Astrocyte (in vitro differentiated cells and primary cell): Measurements from ENCODE around the gene KCNG4. TPM values are rescaled to one million over a fixed set of nuclear protein-coding genes. Genes with fewer than 3 reads are reported as not detected.

Experiments used
- DNase-seq: peaks from one replicate; pipeline ENCODE4 v3.0.0-alpha.2; 2010; ENCODE audit warnings: low read depth
- FAIRE-seq: peaks from 2 replicates; lab custom pipeline; 2011; peaks lifted over from hg19 to GRCh38; lab: Jason Lieb, UNC
- H2AFZ ChIP-seq: 2 replicates; pipeline ENCODE4 v1.6.0; 2012; ENCODE audit warnings: low read depth, low read length, inconsistent platforms
- H3K27ac ChIP-seq: 2 replicates; pipeline ENCODE4 v1.5.1; 2011; ENCODE audit warnings: low read depth, low read length, inconsistent platforms
- H3K27me3 ChIP-seq: 2 replicates; pipeline ENCODE4 v1.6.0; 2011; ENCODE audit warnings: low read length, inconsistent platforms; ENCODE audit not compliant: insufficient read depth
- H3K36me3 ChIP-seq: 2 replicates; pipeline ENCODE4 v1.5.1; 2011; ENCODE audit warnings: low read length, inconsistent platforms; ENCODE audit not compliant: insufficient read depth
- H3K4me1 ChIP-seq: 2 replicates; pipeline ENCODE4 v1.5.1; 2011; ENCODE audit warnings: low read length, inconsistent platforms; ENCODE audit not compliant: insufficient read depth
- H3K4me2 ChIP-seq: 2 replicates; pipeline ENCODE4 v1.6.0; 2012; ENCODE audit warnings: low read length, inconsistent platforms
- H3K4me3 ChIP-seq: 2 replicates; pipeline ENCODE4 v1.5.1; 2011; ENCODE audit warnings: low read depth, mild to moderate bottlenecking, low read length, inconsistent platforms; ENCODE audit not compliant: insufficient read depth
- H3K79me2 ChIP-seq: 2 replicates; pipeline ENCODE4 v1.6.0; 2012; ENCODE audit warnings: mild to moderate bottlenecking, low read length, inconsistent platforms; ENCODE audit not compliant: insufficient read depth
- H3K9ac ChIP-seq: 2 replicates; pipeline ENCODE4 v1.6.0; 2012; ENCODE audit warnings: mild to moderate bottlenecking, low read length, inconsistent platforms
- H3K9me3 ChIP-seq: 2 replicates; pipeline ENCODE4 v1.5.1; 2012; ENCODE audit warnings: low read depth, mild to moderate bottlenecking, low read length, inconsistent platforms; ENCODE audit not compliant: insufficient read depth
- H4K20me1 ChIP-seq: 2 replicates; pipeline ENCODE4 v1.6.0; 2012; ENCODE audit warnings: low read length, inconsistent platforms; ENCODE audit not compliant: insufficient read depth
- H3K27ac Mint-ChIP-seq: one replicate; pipeline ENCODE4 v1.8.0; 2021; ENCODE audit warnings: mild to moderate bottlenecking, mixed read lengths; ENCODE audit not compliant: unreplicated experiment
- H3K27me3 Mint-ChIP-seq: one replicate; pipeline ENCODE4 v1.8.0; 2021; ENCODE audit warnings: low read depth, mixed read lengths; ENCODE audit not compliant: unreplicated experiment
- H3K36me3 Mint-ChIP-seq: one replicate; pipeline ENCODE4 v1.8.0; 2021; ENCODE audit warnings: low read depth, mixed read lengths; ENCODE audit not compliant: unreplicated experiment
- H3K4me1 Mint-ChIP-seq: one replicate; pipeline ENCODE4 v1.8.0; 2021; ENCODE audit warnings: low read depth, mixed read lengths; ENCODE audit not compliant: unreplicated experiment
- H3K4me3 Mint-ChIP-seq: one replicate; pipeline ENCODE4 v1.8.0; 2021; ENCODE audit warnings: mild to moderate bottlenecking, moderate library complexity, mixed read lengths; ENCODE audit not compliant: unreplicated experiment
- H3K9me3 Mint-ChIP-seq: one replicate; pipeline ENCODE4 v1.8.0; 2021; ENCODE audit warnings: mild to moderate bottlenecking, mixed read lengths; ENCODE audit not compliant: unreplicated experiment
- CTCF ChIP-seq: IDR thresholded peaks from 2 replicates; pipeline ENCODE4 v1.5.1; 2011; ENCODE audit warnings: low read depth, mild to moderate bottlenecking, inconsistent platforms, low read length, moderate library complexity; ENCODE audit not compliant: insufficient read depth
- EZH2 ChIP-seq: IDR thresholded peaks from 2 replicates; pipeline ENCODE4 v1.6.1; 2012; ENCODE audit warnings: mild to moderate bottlenecking, low read length, inconsistent platforms; ENCODE audit not compliant: insufficient read depth
- total RNA-seq: library from RNA; stranded (reverse); gene quantifications from 2 replicates; pipeline ENCODE4 v1.2.1, GENCODE V29; 2021

Gene KCNG4
- total RNA-seq, 1 donor from 2014 or later = not detected

- FAIRE-seq (no peak), DNase-seq (no peak)
- Mint-ChIP-seq H3K9me3 (no peaks in the 10 kb centered on the region), H3K27me3 (no peaks in the 10 kb centered on the region), H3K4me3 (no peak overlapping the region), H3K4me1 (peaks cover 34% of the 10 kb centered on the region), H3K27ac (no peak overlapping the region), H3K36me3 (peaks cover 1% of the 10 kb centered on the region)
- H3K4me1 ChIP-seq = peaks cover 18% of the 10 kb centered on the region
- no peaks in the 10 kb centered on the region for H3K36me3 ChIP-seq
- no peak for TF ChIP-seq CTCF
- TF ChIP-seq EZH2 = no peak
- H2AFZ ChIP-seq = no peak overlapping the region
- no peak overlapping the region for H3K27ac ChIP-seq
- H3K9me3 ChIP-seq = no peaks in the 10 kb centered on the region
- peak overlapping the region; percentile 31 for H3K9ac ChIP-seq
- no peak overlapping the region for H3K4me3 ChIP-seq
- peak overlapping the region; percentile 71 for H3K4me2 ChIP-seq
- no peaks in the 10 kb centered on the region for H3K79me2 ChIP-seq
- H3K27me3 ChIP-seq = no peaks in the 10 kb centered on the region
- peaks cover 25% of the 10 kb centered on the region for H4K20me1 ChIP-seq
These were observed 63.4 kb downstream of the KCNG4 start for GRCh38 chr16:84176192-84177053.

GRCh38 chr16:84175350-84176081 lies 64.3 kb downstream of the KCNG4 start:
- H3K27ac ChIP-seq = no peak overlapping the region
- peak overlapping the region; percentile 27 for H3K4me3 Mint-ChIP-seq
- peak; percentile 18 for DNase-seq

More at GRCh38 chr16:84175350-84176081, 64.3 kb downstream of the KCNG4 start:
- Histone ChIP-seq H3K27me3 (no peaks in the 10 kb centered on the region), H2AFZ (no peak overlapping the region), H3K79me2 (no peaks in the 10 kb centered on the region), H3K9me3 (no peaks in the 10 kb centered on the region), H3K9ac (no peak overlapping the region), H3K4me1 (peaks cover 18% of the 10 kb centered on the region), H3K36me3 (no peaks in the 10 kb centered on the region), H4K20me1 (peaks cover 25% of the 10 kb centered on the region), H3K4me3 (no peak overlapping the region), H3K4me2 (no peak overlapping the region)
- Mint-ChIP-seq H3K27me3 (no peaks in the 10 kb centered on the region), H3K9me3 (no peaks in the 10 kb centered on the region), H3K27ac (no peak overlapping the region), H3K36me3 (peaks cover 1% of the 10 kb centered on the region), H3K4me1 (peaks cover 34% of the 10 kb centered on the region)
- no peak for FAIRE-seq
- TF ChIP-seq EZH2 = no peak
- TF ChIP-seq CTCF = peak; percentile 42
